IMR-90 (cell line): ENCODE data around the gene AKR1E2.

ENCODE experiments used
- BHLHE40 ChIP-seq: fragments of 150-350 bp; IDR thresholded peaks from 2 replicates; pipeline ENCODE4 v1.6.1; 2016; ENCODE audit warnings: mild to moderate bottlenecking, low read depth, low read length
- CEBPB ChIP-seq: IDR thresholded peaks from 2 replicates; pipeline ENCODE4 v1.6.1; 2012; ENCODE audit warnings: low read depth, low read length, improper control_type of control experiment
- CHD1 ChIP-seq: IDR thresholded peaks from 2 replicates; pipeline ENCODE4 v1.6.1; 2012; ENCODE audit warnings: low read depth, low read length, improper control_type of control experiment
- FOS ChIP-seq: fragments of 150-350 bp; IDR thresholded peaks from 2 replicates; pipeline ENCODE4 v1.6.1; 2016; ENCODE audit warnings: low read depth, low read length
- MAFK ChIP-seq: IDR thresholded peaks from 2 replicates; pipeline ENCODE4 v1.6.1; 2012; ENCODE audit warnings: low read depth, low read length, improper control_type of control experiment
- MAZ ChIP-seq: IDR thresholded peaks from 2 replicates; pipeline ENCODE4 v1.6.1; 2012; ENCODE audit warnings: low read depth, mild to moderate bottlenecking, low read length, improper control_type of control experiment, moderate library complexity, borderline replicate concordance
- MXI1 ChIP-seq: IDR thresholded peaks from 2 replicates; pipeline ENCODE4 v1.6.1; 2012; ENCODE audit warnings: low read depth, mild to moderate bottlenecking, low read length, moderate library complexity, borderline replicate concordance
- NFE2L2 ChIP-seq: fragments of 150-350 bp; IDR thresholded peaks from 2 replicates; pipeline ENCODE4 v1.6.1; 2016; ENCODE audit warnings: low read depth, mild to moderate bottlenecking, low read length
- POLR2A ChIP-seq: IDR thresholded peaks from 2 replicates; pipeline ENCODE4 v1.6.1; 2012; ENCODE audit warnings: mild to moderate bottlenecking, low read depth, low read length
- RAD21 ChIP-seq: IDR thresholded peaks from 2 replicates; pipeline ENCODE4 v1.6.1; 2012; ENCODE audit warnings: low read length, improper control_type of control experiment
- RCOR1 ChIP-seq: IDR thresholded peaks from 2 replicates; pipeline ENCODE4 v1.6.1; 2012; ENCODE audit warnings: mild to moderate bottlenecking, low read length, improper control_type of control experiment; ENCODE audit not compliant: insufficient replicate concordance
- RFX5 ChIP-seq: IDR thresholded peaks from 2 replicates; pipeline ENCODE4 v1.8.0; 2012; ENCODE audit warnings: low read depth, mild to moderate bottlenecking, low read length, moderate library complexity
- SMC3 ChIP-seq: fragments of 150-350 bp; IDR thresholded peaks from 2 replicates; pipeline ENCODE4 v1.6.1; 2016; ENCODE audit warnings: low read depth, mild to moderate bottlenecking, antibody characterized with exemption, low read length, moderate library complexity
- TF ChIP-seq, protein P1 (sequence below): conservative IDR thresholded peaks from 2 replicates; pipeline ENCODE4 v1.5.1; 2012; ENCODE audit warnings: mild to moderate bottlenecking, low read depth, low read length, improper control_type of control experiment

DNA sequence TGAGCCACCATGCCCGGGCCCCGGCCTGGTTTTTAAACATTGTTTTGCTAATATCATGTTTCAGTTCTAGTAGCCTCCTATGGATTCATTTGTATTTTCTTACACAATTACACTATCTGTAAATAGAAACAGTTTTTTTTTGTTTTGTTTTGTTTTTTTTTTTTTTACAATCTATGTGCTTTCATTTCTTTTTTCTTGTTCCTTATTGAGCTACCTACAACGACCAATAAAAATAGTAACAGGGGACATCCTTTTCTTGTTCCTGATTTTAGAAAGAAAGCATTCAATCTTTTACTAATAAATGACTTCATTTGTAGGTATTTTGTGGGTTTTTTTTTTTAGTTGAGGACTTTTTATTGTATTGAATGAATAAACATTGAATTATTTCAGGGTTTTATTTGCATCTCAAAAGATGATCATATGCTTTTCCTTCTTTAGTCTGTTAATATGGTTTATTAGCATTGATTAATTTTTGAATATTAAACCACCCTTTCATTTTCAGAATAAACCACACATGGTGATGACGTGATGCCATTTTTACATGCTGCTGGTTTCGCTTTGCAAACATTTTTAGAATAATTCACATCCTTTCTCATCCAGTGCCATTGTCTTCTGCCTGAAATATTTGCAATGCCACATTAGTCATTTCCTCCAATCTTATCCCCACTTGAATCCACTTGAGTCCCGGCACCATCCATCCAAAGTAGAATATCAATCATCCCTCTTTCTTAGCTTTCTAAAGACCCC, 18.1 kb upstream of the AKR1E2 start:
- TF ChIP-seq, protein P1, sequence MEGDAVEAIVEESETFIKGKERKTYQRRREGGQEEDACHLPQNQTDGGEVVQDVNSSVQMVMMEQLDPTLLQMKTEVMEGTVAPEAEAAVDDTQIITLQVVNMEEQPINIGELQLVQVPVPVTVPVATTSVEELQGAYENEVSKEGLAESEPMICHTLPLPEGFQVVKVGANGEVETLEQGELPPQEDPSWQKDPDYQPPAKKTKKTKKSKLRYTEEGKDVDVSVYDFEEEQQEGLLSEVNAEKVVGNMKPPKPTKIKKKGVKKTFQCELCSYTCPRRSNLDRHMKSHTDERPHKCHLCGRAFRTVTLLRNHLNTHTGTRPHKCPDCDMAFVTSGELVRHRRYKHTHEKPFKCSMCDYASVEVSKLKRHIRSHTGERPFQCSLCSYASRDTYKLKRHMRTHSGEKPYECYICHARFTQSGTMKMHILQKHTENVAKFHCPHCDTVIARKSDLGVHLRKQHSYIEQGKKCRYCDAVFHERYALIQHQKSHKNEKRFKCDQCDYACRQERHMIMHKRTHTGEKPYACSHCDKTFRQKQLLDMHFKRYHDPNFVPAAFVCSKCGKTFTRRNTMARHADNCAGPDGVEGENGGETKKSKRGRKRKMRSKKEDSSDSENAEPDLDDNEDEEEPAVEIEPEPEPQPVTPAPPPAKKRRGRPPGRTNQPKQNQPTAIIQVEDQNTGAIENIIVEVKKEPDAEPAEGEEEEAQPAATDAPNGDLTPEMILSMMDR: no peak
- TF ChIP-seq CHD1 (no peak), POLR2A (no peak), FOS (0 out of 2 replicates have a peak, but pooled peaks have one; percentile 12), RCOR1 (no peak), RFX5 (no peak), MAFK (no peak), RAD21 (no peak), BHLHE40 (0 out of 2 replicates have a peak, but pooled peaks have one; percentile 2), NFE2L2 (no peak), MXI1 (no peak), SMC3 (no peak), MAZ (no peak), CEBPB (peak; percentile 21; the same call in 1 of the 2 replicates)
